Loucy (cell line): ENCODE measurements around the gene FGF11.

Experiments
- EZH2phosphoT487 ChIP-seq: fragments of 200-600 bp; IDR thresholded peaks from 2 replicates; pipeline ENCODE4 v1.6.1; 2018; ENCODE audit warnings: antibody characterized with exemption, mild to moderate bottlenecking, moderate library complexity, borderline replicate concordance
- TF ChIP-seq, protein P1 (sequence below): fragments of 200-600 bp; sonication (generic); conservative IDR thresholded peaks from 2 replicates; pipeline ENCODE4 v1.5.1; 2014; ENCODE audit warnings: mild to moderate bottlenecking, antibody characterized with exemption, low read length

DNA sequence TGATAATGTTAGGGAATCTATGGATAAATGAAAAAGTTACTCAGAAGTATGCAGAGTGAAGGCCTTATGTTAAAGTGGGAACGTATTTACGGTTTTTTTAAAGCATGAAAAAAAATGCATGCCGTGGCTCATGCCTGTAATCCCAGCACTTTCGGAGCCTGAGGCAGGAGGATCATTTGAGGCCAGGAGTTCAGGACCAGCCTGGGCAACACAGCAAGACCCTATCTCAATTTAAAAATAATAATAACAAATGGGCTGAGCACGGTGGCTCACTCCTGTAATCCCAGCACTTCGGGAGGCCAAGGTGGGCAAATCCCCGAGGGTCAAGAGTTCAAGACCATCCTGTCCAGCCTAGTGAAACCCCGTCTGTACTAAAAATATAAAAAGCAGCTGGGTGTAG lies 50.8 kb downstream of the FGF11 start:
- TF ChIP-seq, protein P1, sequence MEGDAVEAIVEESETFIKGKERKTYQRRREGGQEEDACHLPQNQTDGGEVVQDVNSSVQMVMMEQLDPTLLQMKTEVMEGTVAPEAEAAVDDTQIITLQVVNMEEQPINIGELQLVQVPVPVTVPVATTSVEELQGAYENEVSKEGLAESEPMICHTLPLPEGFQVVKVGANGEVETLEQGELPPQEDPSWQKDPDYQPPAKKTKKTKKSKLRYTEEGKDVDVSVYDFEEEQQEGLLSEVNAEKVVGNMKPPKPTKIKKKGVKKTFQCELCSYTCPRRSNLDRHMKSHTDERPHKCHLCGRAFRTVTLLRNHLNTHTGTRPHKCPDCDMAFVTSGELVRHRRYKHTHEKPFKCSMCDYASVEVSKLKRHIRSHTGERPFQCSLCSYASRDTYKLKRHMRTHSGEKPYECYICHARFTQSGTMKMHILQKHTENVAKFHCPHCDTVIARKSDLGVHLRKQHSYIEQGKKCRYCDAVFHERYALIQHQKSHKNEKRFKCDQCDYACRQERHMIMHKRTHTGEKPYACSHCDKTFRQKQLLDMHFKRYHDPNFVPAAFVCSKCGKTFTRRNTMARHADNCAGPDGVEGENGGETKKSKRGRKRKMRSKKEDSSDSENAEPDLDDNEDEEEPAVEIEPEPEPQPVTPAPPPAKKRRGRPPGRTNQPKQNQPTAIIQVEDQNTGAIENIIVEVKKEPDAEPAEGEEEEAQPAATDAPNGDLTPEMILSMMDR = no peak
- no peak for TF ChIP-seq EZH2phosphoT487
